Gastroesophageal sphincter (tissue), 4 donors: ENCODE measurements around the gene AFAP1. TPM values are rescaled to one million over a fixed set of nuclear protein-coding genes. Genes with fewer than 3 reads are reported as not detected.

Experiments used
- ATAC-seq: fragments of 150-250 bp; one replicate; pipeline ENCODE4 v1.9.1; 2016; ENCODE audit warnings: mild to moderate bottlenecking, moderate library complexity
- H3K27ac ChIP-seq, 4 donors: fragments of 200-600 bp; sonication (generic) in 3 of 4; 1 replicate in 3 of 4; 2 replicates in 1 of 4; pipeline ENCODE4 v1.5.1; 2016 to 2019
- H3K27me3 ChIP-seq: fragments of 200-600 bp; sonication (generic); one replicate; pipeline ENCODE4 v1.5.1; 2019
- H3K36me3 ChIP-seq, 2 donors: fragments of 200-600 bp; sonication (generic); one replicate each; pipeline ENCODE4 v1.5.1; 2019; ENCODE audit warnings: control low read depth in 1 of 2
- H3K4me1 ChIP-seq, 3 donors: fragments of 200-600 bp; sonication (generic); 1 replicate in 2 of 3; 2 replicates in 1 of 3; pipeline ENCODE4 v1.5.1; 2016 to 2019; ENCODE audit warnings: control low read depth in 2 of 3
- H3K4me3 ChIP-seq, 2 donors: fragments of 200-600 bp; sonication (generic); one replicate each; pipeline ENCODE4 v1.5.1; 2019; ENCODE audit warnings: mild to moderate bottlenecking in 1 of 2, moderate library complexity in 1 of 2
- H3K9me3 ChIP-seq, 3 donors: fragments of 200-600 bp; sonication (generic); one replicate each; pipeline ENCODE4 v1.5.1; 2017 to 2019; ENCODE audit warnings: control low read depth in 2 of 3
- EP300 ChIP-seq: sonication (generic); formaldehyde crosslinking; IDR thresholded peaks from one replicate; pipeline ENCODE4 v1.6.1; 2017; ENCODE audit warnings: antibody characterized with exemption, mild to moderate bottlenecking
- POLR2A ChIP-seq, 2 donors: fragments of 450-650 bp; IDR thresholded peaks; one replicate each; pipeline ENCODE4 v1.6.1; 2017; ENCODE audit warnings: antibody characterized with exemption in 2 of 2, mild to moderate bottlenecking in 2 of 2, moderate library complexity in 1 of 2
- POLR2AphosphoS5 ChIP-seq: sonication (generic); formaldehyde crosslinking; IDR thresholded peaks from one replicate; pipeline ENCODE4 v1.6.1; 2017; ENCODE audit warnings: antibody characterized with exemption
- WGBS, 2 donors: methylation state at CpG; one replicate each; pipeline ENCODE4 v1.1.5; 2018; ENCODE audit warnings: low coverage in 1 of 2; 5-methylcytosine and 5-hydroxymethylcytosine counted together
- total RNA-seq, 4 donors: library from RNA; depleted of rRNA; stranded (reverse); fragments of >200 nt; gene quantifications; one replicate each; pipeline ENCODE4 v1.1.0, GENCODE V29; 2016
- TF ChIP-seq, protein P1 (sequence below), 4 experiments: fragments of 200-600 bp in 2 of 4; fragments of 450-650 bp in 2 of 4; sonication (generic) in 1 of 4; IDR thresholded peaks; one replicate each; pipeline ENCODE4 v1.5.1; 2017 to 2019; ENCODE audit warnings: antibody characterized with exemption in 4 of 4, mild to moderate bottlenecking in 2 of 4, moderate library complexity in 2 of 4

The AFAP1 gene
- total RNA-seq, 4 donors from 2014 or later: 32.0 to 79.7 (median 48.1) TPM

GRCh38 chr4:7843831-7844593 lies 95.6 kb downstream of the AFAP1 start:
- Histone ChIP-seq H3K27me3 (no peaks in the 10 kb centered on the region), H3K9me3 (no peaks in the 10 kb centered on the region), H3K36me3 (peaks cover 0 to 7% of the 10 kb centered on the region in 2 donors), H3K4me1 (peaks cover 9 to 61% (median 12%) of the 10 kb centered on the region in 3 donors), H3K27ac (peak overlapping the region; percentile 90 to 97 (median 93)), H3K4me3 (no peak overlapping the region)
- peak; percentile 26 for ATAC-seq
- WGBS, 2 donors: 91 to 94% methylated on average over 2 to 3 of the region's 11 CpGs
- TF ChIP-seq POLR2A (IDR thresholded peaks at IDR 0.05) (no peak), EP300 (no peak), POLR2AphosphoS5 (no peak)
- TF ChIP-seq, protein P1, sequence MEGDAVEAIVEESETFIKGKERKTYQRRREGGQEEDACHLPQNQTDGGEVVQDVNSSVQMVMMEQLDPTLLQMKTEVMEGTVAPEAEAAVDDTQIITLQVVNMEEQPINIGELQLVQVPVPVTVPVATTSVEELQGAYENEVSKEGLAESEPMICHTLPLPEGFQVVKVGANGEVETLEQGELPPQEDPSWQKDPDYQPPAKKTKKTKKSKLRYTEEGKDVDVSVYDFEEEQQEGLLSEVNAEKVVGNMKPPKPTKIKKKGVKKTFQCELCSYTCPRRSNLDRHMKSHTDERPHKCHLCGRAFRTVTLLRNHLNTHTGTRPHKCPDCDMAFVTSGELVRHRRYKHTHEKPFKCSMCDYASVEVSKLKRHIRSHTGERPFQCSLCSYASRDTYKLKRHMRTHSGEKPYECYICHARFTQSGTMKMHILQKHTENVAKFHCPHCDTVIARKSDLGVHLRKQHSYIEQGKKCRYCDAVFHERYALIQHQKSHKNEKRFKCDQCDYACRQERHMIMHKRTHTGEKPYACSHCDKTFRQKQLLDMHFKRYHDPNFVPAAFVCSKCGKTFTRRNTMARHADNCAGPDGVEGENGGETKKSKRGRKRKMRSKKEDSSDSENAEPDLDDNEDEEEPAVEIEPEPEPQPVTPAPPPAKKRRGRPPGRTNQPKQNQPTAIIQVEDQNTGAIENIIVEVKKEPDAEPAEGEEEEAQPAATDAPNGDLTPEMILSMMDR (IDR thresholded peaks at IDR 0.05): peak; percentile 22 to 64 (median 59)

DNA sequence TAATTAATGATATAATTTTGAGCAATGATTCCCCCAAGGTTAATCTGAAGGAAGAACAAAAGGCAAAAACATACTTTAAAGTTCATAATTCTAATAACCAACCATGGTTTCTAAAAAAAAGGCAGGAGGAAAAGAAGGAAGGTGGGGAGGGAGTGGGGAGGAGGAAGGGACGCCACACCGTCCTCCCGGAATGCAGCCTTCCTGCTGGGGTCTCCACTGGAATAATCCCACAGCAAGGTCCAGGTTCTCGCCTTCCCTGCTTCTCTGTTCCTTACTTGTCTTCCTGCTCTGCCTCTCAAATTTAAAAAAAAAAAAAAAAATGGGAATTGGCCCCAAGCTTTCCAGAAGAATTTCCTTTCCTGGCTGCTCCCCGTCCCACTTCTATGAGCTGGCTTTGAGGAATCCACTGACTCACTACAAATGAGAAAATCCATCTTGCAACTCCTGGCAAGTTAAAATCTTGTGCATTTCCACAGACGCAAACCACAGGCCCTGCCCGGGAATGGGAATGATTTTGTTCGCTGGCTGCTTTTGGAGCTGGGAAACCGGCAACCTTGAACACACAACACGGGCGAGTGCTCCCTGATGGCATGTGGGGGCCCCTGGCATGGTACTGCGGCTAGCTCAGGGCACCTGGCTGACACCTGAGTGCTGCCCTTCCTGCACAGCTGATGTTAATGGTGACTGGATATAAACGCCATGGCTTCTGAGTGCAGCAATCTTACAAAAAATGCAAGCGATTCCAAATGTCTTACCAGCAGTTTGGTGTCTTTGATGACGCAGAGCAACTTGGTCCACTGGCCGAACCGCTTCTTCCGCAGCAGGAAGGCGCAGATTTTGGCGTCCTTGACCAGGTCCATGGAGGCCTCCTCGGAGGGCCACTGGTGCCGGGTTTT lies 97.0 kb downstream of the AFAP1 start:
- H3K4me3 ChIP-seq: peak overlapping the region in 1 of 2 donors; percentile 20
- H3K4me1 ChIP-seq: peaks cover 9 to 52% (median 12%) of the 10 kb centered on the region in 3 donors
- ATAC-seq: peak; percentile 94
- 23 to 24% methylated on average over 14 to 19 of the region's 22 CpGs for WGBS, 2 donors
- H3K27me3 ChIP-seq: no peaks in the 10 kb centered on the region
- peaks cover 0 to 16% of the 10 kb centered on the region in 2 donors for H3K36me3 ChIP-seq
- no peaks in the 10 kb centered on the region for H3K9me3 ChIP-seq
- TF ChIP-seq, protein P1 (IDR thresholded peaks at IDR 0.05): no peak
- no peak for TF ChIP-seq POLR2A (IDR thresholded peaks at IDR 0.05)
- no peak for TF ChIP-seq EP300
- peak; percentile 92 for TF ChIP-seq POLR2AphosphoS5
- peak overlapping the region; percentile 90 to 97 (median 93) for H3K27ac ChIP-seq

GRCh38 chr4:7841894-7842293 lies 97.8 kb downstream of the AFAP1 start:
- no peaks in the 10 kb centered on the region for H3K9me3 ChIP-seq
- no peak for TF ChIP-seq POLR2AphosphoS5
- TF ChIP-seq POLR2A (IDR thresholded peaks at IDR 0.05): no peak
- TF ChIP-seq, protein P1 (IDR thresholded peaks at IDR 0.05): no peak
- no peak for TF ChIP-seq EP300
- peak overlapping the region; percentile 90 to 97 (median 93) for H3K27ac ChIP-seq
- no peaks in the 10 kb centered on the region for H3K27me3 ChIP-seq
- H3K4me1 ChIP-seq: peaks cover 9 to 52% (median 12%) of the 10 kb centered on the region in 3 donors
- peaks cover 0 to 23% of the 10 kb centered on the region in 2 donors for H3K36me3 ChIP-seq
- ATAC-seq: no peak
- H3K4me3 ChIP-seq: no peak overlapping the region
- WGBS, 2 donors: 64% methylated on average over 2 of the region's 2 CpGs; no CpG with 5 or more reads in 1 of the 2 donors

DNA sequence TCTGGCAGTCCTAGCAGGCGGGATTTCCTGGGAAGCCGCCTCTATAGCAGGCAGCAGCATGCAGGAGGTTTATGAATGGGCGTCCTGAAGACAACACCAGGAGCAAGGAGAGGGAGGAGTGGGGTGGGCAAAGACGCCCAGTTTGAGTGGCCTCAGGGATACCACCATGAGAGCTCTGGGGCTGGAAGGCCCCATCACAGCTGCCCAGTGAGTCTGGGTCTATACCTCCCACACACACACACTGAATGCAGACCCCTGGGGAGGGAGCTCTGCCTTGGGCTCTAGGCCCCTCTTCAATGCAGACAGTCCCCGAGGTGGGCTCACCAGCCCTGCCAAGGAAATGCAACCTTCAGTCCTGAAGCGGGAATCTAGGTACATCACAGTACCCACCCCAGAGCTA lies 98.6 kb downstream of the AFAP1 start:
- Histone ChIP-seq H3K27me3 (no peaks in the 10 kb centered on the region), H3K9me3 (no peaks in the 10 kb centered on the region), H3K4me3 (no peak overlapping the region), H3K27ac (peak overlapping the region; percentile 90 to 97 (median 93)), H3K4me1 (peaks cover 9 to 49% (median 12%) of the 10 kb centered on the region in 3 donors), H3K36me3 (peaks cover 0 to 24% of the 10 kb centered on the region in 2 donors)
- ATAC-seq: no peak
- TF ChIP-seq POLR2A (IDR thresholded peaks at IDR 0.05): no peak
- no peak for TF ChIP-seq EP300
- WGBS, 2 donors: 48% methylated on average over 6 of the region's 6 CpGs; no CpG with 5 or more reads in 1 of the 2 donors

GRCh38 chr4:7839856-7840255 lies 99.8 kb downstream of the AFAP1 start:
- ATAC-seq: no peak
- TF ChIP-seq EP300 (no peak), POLR2A (IDR thresholded peaks at IDR 0.05) (no peak), POLR2AphosphoS5 (no peak)
- TF ChIP-seq, protein P1 (IDR thresholded peaks at IDR 0.05): no peak
- Histone ChIP-seq H3K27me3 (no peaks in the 10 kb centered on the region), H3K27ac (no peak overlapping the region), H3K9me3 (no peaks in the 10 kb centered on the region), H3K4me1 (peaks cover 9 to 39% (median 12%) of the 10 kb centered on the region in 3 donors), H3K36me3 (peaks cover 0 to 24% of the 10 kb centered on the region in 2 donors), H3K4me3 (no peak overlapping the region)
- 41 to 78% methylated on average over 2 of the region's 4 CpGs for WGBS, 2 donors
